DOHH2 (cell line): ENCODE measurements around the gene RABGAP1.

ENCODE experiments used
- H3F3A ChIP-seq: fragments of 200-600 bp; sonication (generic), shearing (Covaris generic); 2 replicates; pipeline ENCODE4 v1.6.0; 2016; ENCODE audit warnings: antibody characterized with exemption, mild to moderate bottlenecking; ENCODE audit not compliant: control insufficient read depth, insufficient read depth
- H3K27ac ChIP-seq: fragments of 200-600 bp; sonication (generic); 2 replicates; pipeline ENCODE4 v1.5.1; 2014; ENCODE audit warnings: low read depth, mild to moderate bottlenecking, low read length, moderate library complexity
- H3K27me3 ChIP-seq: fragments of 200-600 bp; sonication (generic); 2 replicates; pipeline ENCODE4 v1.6.1; 2014; ENCODE audit warnings: mild to moderate bottlenecking, low read length, mixed read lengths; ENCODE audit not compliant: control insufficient read depth
- H3K36me3 ChIP-seq: fragments of 200-600 bp; sonication (generic); 2 replicates; pipeline ENCODE4 v1.6.1; 2014; ENCODE audit warnings: mild to moderate bottlenecking, low read length, moderate library complexity, mixed read lengths; ENCODE audit not compliant: control insufficient read depth
- H3K4me1 ChIP-seq: fragments of 200-600 bp; sonication (generic); 2 replicates; pipeline ENCODE4 v1.6.1; 2014; ENCODE audit warnings: mild to moderate bottlenecking, low read length, mixed read lengths; ENCODE audit not compliant: control insufficient read depth
- H3K4me2 ChIP-seq: fragments of 200-600 bp; sonication (generic); 2 replicates; pipeline ENCODE4 v1.6.0; 2014; ENCODE audit warnings: mild to moderate bottlenecking, low read length, moderate library complexity
- H3K4me3 ChIP-seq: fragments of 200-600 bp; sonication (generic); 2 replicates; pipeline ENCODE4 v1.5.1; 2014; ENCODE audit warnings: mild to moderate bottlenecking, low read length, mixed read lengths
- H3K79me2 ChIP-seq: fragments of 200-600 bp; sonication (generic); 2 replicates; pipeline ENCODE4 v1.6.1; 2014; ENCODE audit warnings: mild to moderate bottlenecking, low read length, mixed read lengths; ENCODE audit not compliant: control insufficient read depth
- H3K9me2 ChIP-seq: fragments of 200-600 bp; sonication (generic); replicated peaks from 2 replicates; pipeline ENCODE4 v1.6.1; 2014; ENCODE audit warnings: mild to moderate bottlenecking, low read length, mixed read lengths; ENCODE audit not compliant: control insufficient read depth
- H3K9me3 ChIP-seq: fragments of 200-600 bp; sonication (generic); 2 replicates; pipeline ENCODE4 v1.6.1; 2014; ENCODE audit warnings: antibody characterized with exemption, low read length, mixed read lengths; ENCODE audit not compliant: control insufficient read depth, insufficient read depth
- H4K20me1 ChIP-seq: fragments of 200-600 bp; sonication (generic); 2 replicates; pipeline ENCODE4 v1.6.0; 2014; ENCODE audit warnings: low read depth, mild to moderate bottlenecking, antibody characterized with exemption, low read length, moderate library complexity; ENCODE audit not compliant: control insufficient read depth, insufficient read depth
- EZH2phosphoT487 ChIP-seq: fragments of 200-600 bp; sonication (generic); IDR thresholded peaks from 2 replicates; pipeline ENCODE4 v1.6.1; 2017; ENCODE audit warnings: borderline replicate concordance, mild to moderate bottlenecking, antibody characterized with exemption, low read length, moderate library complexity, mixed read lengths
- TF ChIP-seq, protein P1 (sequence below): fragments of 200-600 bp; sonication (generic); IDR thresholded peaks from one replicate; pipeline ENCODE4 v1.5.1; 2014; ENCODE audit warnings: antibody characterized with exemption, mild to moderate bottlenecking, low read depth, low read length; ENCODE audit not compliant: poor library complexity, severe bottlenecking

The RABGAP1 gene

DNA sequence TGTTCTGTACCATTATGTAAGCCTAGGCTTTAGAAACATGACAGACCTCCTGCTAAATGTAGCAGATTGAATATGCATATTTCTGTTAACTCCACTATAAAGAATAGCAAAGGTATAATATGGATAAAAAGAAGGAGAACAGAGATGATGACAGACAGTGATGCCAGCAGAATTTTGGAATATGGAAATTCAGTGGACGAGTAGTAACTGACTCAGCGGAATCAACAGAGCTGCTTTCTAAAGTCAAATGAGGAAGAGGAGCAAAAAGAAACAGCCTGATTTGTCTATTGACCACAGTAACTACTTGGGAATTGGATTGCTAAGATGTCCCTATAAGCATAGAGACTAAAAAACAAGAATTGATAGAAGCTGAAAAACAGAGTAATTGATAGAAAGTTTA is 100.7 kb downstream of the RABGAP1 start:
- Histone ChIP-seq H3K79me2 (no peaks in the 10 kb centered on the region), H3F3A (no peaks in the 10 kb centered on the region), H3K4me3 (no peak overlapping the region), H3K4me2 (no peak overlapping the region), H3K27ac (no peak overlapping the region), H3K9me3 (no peaks in the 10 kb centered on the region), H4K20me1 (no peaks in the 10 kb centered on the region), H3K27me3 (no peaks in the 10 kb centered on the region), H3K9me2 (no peaks in the 10 kb centered on the region), H3K4me1 (no peaks in the 10 kb centered on the region), H3K36me3 (peaks cover 4% of the 10 kb centered on the region; the same call in 1 of the 2 replicates)
- TF ChIP-seq EZH2phosphoT487 = no peak
- TF ChIP-seq, protein P1, sequence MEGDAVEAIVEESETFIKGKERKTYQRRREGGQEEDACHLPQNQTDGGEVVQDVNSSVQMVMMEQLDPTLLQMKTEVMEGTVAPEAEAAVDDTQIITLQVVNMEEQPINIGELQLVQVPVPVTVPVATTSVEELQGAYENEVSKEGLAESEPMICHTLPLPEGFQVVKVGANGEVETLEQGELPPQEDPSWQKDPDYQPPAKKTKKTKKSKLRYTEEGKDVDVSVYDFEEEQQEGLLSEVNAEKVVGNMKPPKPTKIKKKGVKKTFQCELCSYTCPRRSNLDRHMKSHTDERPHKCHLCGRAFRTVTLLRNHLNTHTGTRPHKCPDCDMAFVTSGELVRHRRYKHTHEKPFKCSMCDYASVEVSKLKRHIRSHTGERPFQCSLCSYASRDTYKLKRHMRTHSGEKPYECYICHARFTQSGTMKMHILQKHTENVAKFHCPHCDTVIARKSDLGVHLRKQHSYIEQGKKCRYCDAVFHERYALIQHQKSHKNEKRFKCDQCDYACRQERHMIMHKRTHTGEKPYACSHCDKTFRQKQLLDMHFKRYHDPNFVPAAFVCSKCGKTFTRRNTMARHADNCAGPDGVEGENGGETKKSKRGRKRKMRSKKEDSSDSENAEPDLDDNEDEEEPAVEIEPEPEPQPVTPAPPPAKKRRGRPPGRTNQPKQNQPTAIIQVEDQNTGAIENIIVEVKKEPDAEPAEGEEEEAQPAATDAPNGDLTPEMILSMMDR = no peak

GRCh38 chr9:123043081-123043939 is 102.5 kb downstream of the RABGAP1 start:
- Histone ChIP-seq H3K27me3 (no peaks in the 10 kb centered on the region), H3K4me3 (no peak overlapping the region), H3K79me2 (no peaks in the 10 kb centered on the region), H4K20me1 (no peaks in the 10 kb centered on the region), H3K27ac (no peak overlapping the region), H3K36me3 (peaks cover 4% of the 10 kb centered on the region; the same call in 1 of the 2 replicates), H3K9me3 (no peaks in the 10 kb centered on the region), H3F3A (no peaks in the 10 kb centered on the region), H3K9me2 (no peaks in the 10 kb centered on the region), H3K4me2 (no peak overlapping the region), H3K4me1 (no peaks in the 10 kb centered on the region)
- no peak for TF ChIP-seq EZH2phosphoT487
- TF ChIP-seq, protein P1 = no peak

DNA sequence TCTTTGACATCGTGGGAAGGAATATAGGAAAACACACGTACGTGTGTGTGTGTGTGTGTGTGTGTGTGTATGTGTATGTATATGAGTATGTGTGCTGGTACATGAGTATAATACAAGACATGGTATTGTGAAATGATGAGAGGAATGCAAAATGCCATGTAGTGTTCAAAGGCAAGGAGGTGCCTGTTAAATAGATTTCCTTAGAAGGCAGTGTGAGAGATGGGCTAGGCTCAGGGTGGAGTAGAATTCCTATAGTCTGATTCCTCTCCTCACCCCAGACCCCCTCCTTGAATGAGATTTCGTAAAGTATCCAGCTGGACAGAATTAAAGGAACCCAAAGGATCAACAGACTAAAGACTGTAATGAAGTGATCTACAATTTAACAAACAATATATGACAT is 103.8 kb downstream of the RABGAP1 start:
- Histone ChIP-seq H3K79me2 (no peaks in the 10 kb centered on the region), H3K4me3 (no peak overlapping the region), H3K9me2 (no peaks in the 10 kb centered on the region), H3K4me1 (no peaks in the 10 kb centered on the region), H3K4me2 (no peak overlapping the region), H3F3A (peaks cover 4% of the 10 kb centered on the region; the same call in 1 of the 2 replicates), H3K9me3 (no peaks in the 10 kb centered on the region), H3K27me3 (no peaks in the 10 kb centered on the region), H4K20me1 (no peaks in the 10 kb centered on the region), H3K27ac (no peak overlapping the region), H3K36me3 (peaks cover 4% of the 10 kb centered on the region; the same call in 1 of the 2 replicates)
- no peak for TF ChIP-seq EZH2phosphoT487
- TF ChIP-seq, protein P1 = no peak
